Lung (tissue), 12 donors: ENCODE results near the gene ARL2. TPM values are rescaled to one million over a fixed set of nuclear protein-coding genes. Genes with fewer than 3 reads are reported as not detected.

Experiments
- ATAC-seq: fragments of 200-7000 bp; cut with Tn5 transposase; one replicate; pipeline ENCODE4 v1.9.1; 2020; ENCODE audit warnings: moderate number of reproducible peaks; ENCODE audit not compliant: insufficient read depth, low FRiP score
- DNase-seq, 3 donors: peaks; one replicate each; pipeline ENCODE4 v3.0.0-alpha.2; 2013 to 2017
- H3K27ac ChIP-seq, 2 donors: one replicate each; pipeline ENCODE4 v1.5.1; 2013; ENCODE audit warnings: mild to moderate bottlenecking in 2 of 2, moderate library complexity in 2 of 2, control low read depth in 1 of 2, inconsistent platforms in 1 of 2, low read depth in 1 of 2, low read length in 1 of 2
- H3K27me3 ChIP-seq, 3 donors: one replicate each; pipeline ENCODE4 v1.5.1; 2013; ENCODE audit warnings: low read length in 2 of 3; ENCODE audit not compliant: control insufficient read depth in 3 of 3, insufficient read depth in 3 of 3
- H3K36me3 ChIP-seq, 4 donors: one replicate each; pipeline ENCODE4 v1.5.1; 2013; ENCODE audit warnings: low read length in 4 of 4, mild to moderate bottlenecking in 1 of 4, moderate library complexity in 1 of 4; ENCODE audit not compliant: control insufficient read depth in 4 of 4, insufficient read depth in 4 of 4
- H3K4me1 ChIP-seq, 5 donors: one replicate each; pipeline ENCODE4 v1.5.1; 2013; ENCODE audit warnings: low read length in 5 of 5, mild to moderate bottlenecking in 2 of 5, moderate library complexity in 1 of 5; ENCODE audit not compliant: control insufficient read depth in 5 of 5, insufficient read depth in 5 of 5
- H3K4me3 ChIP-seq: one replicate; pipeline ENCODE4 v1.5.1; 2013; ENCODE audit warnings: mild to moderate bottlenecking, control low read depth, moderate library complexity
- H3K9ac ChIP-seq, 2 donors: one replicate each; pipeline ENCODE4 v1.5.1; 2013; ENCODE audit warnings: low read length in 2 of 2, control low read depth in 1 of 2; ENCODE audit not compliant: insufficient read depth in 1 of 2
- H3K9me3 ChIP-seq, 4 donors: one replicate each; pipeline ENCODE4 v1.5.1; 2013; ENCODE audit warnings: low read length in 3 of 4, mild to moderate bottlenecking in 1 of 4, moderate library complexity in 1 of 4; ENCODE audit not compliant: control insufficient read depth in 4 of 4, insufficient read depth in 3 of 4
- WGBS, 2 donors: extraction: QIAGEN DNeasy Blood & Tissue Kit; methylation state at CpG; one replicate each; pipeline ENCODE4 v1.1.7; 2013; 5-methylcytosine and 5-hydroxymethylcytosine counted together
- polyA plus RNA-seq, 2 donors: library from polyadenylated mRNA; stranded (reverse); fragments of 200-250 nt; gene quantifications; one replicate each; pipeline ENCODE4 v1.2.1, GENCODE V29; 2013
- total RNA-seq, 2 donors: library from RNA; depleted of rRNA in 1 of 2; stranded (reverse); fragments of >200 nt in 1 of 2; gene quantifications; one replicate each; pipeline ENCODE4 v1.2.1, GENCODE V29; 2014 to 2021
- TF ChIP-seq, protein P1 (sequence below): IDR thresholded peaks from 2 replicates; pipeline ENCODE4 v1.5.1; 2012; ENCODE audit warnings: mild to moderate bottlenecking; ENCODE audit errors: control extremely low read depth, extremely low read depth
- donor health status: control.
- donor health status: control.
- donor health status: Bipolar disorder and iron deficiency.
- donor health status: healthy.
- donor health status: DM: yes; HTN: yes; CAD: no.

Gene ARL2
- total and polyA plus RNA-seq, 4 donors = 37.4 to 127 (median 94.0) TPM

DNA sequence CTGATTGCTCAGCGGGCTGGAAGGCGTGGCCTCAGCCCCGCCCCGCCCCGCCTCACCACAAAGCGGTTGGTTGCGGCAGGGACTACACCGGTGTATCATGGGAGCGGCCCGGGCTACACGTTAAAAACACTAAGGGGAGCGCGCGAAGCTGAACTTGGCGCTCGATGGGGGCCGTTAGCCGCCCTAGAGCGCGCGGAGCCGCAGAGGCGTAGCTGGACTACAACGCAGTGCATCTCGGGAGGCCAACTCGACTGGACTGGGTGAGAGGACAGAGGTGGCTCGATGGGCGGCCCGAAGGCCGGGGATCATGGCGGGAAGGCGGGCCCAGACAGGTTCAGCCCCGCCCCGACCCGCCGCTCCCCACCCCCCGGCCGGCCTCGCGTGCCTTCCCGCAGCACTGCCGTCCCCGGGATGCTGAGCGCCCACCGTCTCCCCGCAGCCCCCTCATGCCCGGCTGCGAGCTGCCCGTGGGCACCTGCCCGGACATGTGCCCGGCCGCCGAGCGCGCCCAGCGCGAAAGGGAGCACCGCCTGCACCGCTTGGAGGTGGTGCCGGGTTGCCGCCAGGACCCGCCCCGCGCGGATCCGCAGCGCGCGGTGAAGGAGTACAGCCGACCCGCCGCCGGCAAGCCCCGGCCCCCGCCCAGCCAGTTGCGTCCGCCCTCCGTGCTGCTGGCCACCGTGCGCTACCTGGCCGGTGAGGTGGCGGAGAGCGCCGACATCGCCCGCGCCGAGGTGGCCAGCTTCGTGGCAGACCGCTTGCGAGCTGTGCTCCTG lies 27.1 kb downstream of the ARL2 start, which contains the start of gene SAC3D1:
Gene SAC3D1, plus strand, starts transcription at position 364 of the 776 bp plus-strand sequence. Its CDS starts 83 bp downstream, at position 447.
- TF ChIP-seq, protein P1, sequence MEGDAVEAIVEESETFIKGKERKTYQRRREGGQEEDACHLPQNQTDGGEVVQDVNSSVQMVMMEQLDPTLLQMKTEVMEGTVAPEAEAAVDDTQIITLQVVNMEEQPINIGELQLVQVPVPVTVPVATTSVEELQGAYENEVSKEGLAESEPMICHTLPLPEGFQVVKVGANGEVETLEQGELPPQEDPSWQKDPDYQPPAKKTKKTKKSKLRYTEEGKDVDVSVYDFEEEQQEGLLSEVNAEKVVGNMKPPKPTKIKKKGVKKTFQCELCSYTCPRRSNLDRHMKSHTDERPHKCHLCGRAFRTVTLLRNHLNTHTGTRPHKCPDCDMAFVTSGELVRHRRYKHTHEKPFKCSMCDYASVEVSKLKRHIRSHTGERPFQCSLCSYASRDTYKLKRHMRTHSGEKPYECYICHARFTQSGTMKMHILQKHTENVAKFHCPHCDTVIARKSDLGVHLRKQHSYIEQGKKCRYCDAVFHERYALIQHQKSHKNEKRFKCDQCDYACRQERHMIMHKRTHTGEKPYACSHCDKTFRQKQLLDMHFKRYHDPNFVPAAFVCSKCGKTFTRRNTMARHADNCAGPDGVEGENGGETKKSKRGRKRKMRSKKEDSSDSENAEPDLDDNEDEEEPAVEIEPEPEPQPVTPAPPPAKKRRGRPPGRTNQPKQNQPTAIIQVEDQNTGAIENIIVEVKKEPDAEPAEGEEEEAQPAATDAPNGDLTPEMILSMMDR = no peak
- Histone ChIP-seq H3K4me1 (peaks cover 0 to 18% (median 0%) of the 10 kb centered on the region in 5 donors), H3K9me3 (no peaks in the 10 kb centered on the region), H3K9ac (peak within 1 kb of the TSS in 1 of 2 donors; percentile 49), H3K27ac (peak within 1 kb of the TSS; percentile 91 to 98), H3K36me3 (peaks cover 0 to 35% (median 20%) of the 10 kb centered on the region in 4 donors), H3K4me3 (peak within 1 kb of the TSS; percentile 93), H3K27me3 (no peaks in the 10 kb centered on the region)
- DNase-seq (peak; percentile 95 to 96 (median 95)), ATAC-seq (peak; percentile 95)
- 1% methylated on average over 71 to 91 of the region's 91 CpGs for WGBS, 2 donors

DNA sequence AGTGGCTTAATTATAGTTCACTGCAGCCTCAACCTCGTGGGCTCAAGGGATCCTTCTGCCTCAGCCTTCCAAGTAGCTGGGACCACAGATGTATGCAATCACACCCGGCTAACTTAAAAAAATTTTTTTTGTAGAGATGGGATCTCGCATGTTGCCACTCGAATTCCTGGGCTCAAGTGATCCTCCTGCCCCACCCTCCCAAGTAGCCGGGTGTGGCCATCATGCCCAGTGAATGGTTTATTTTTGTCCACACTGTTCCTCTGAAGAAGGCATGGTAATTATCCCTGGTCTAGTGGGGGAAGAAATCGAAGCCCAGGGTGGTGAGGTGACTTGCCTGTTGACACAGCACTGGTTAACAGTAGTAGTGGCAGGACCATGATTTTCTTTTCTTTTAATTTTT lies 28.9 kb downstream of the ARL2 start:
- no peak overlapping the region for H3K9ac ChIP-seq
- WGBS, 2 donors = 75 to 87% methylated on average over 6 of the region's 6 CpGs
- ATAC-seq = no peak
- H3K9me3 ChIP-seq = no peaks in the 10 kb centered on the region
- peaks cover 0 to 26% (median 15%) of the 10 kb centered on the region in 4 donors for H3K36me3 ChIP-seq
- no peak for DNase-seq
- no peak overlapping the region for H3K4me3 ChIP-seq
- H3K27me3 ChIP-seq = no peaks in the 10 kb centered on the region
- no peak overlapping the region for H3K27ac ChIP-seq
- TF ChIP-seq, protein P1 = no peak
- peaks cover 0 to 24% (median 0%) of the 10 kb centered on the region in 5 donors for H3K4me1 ChIP-seq

DNA sequence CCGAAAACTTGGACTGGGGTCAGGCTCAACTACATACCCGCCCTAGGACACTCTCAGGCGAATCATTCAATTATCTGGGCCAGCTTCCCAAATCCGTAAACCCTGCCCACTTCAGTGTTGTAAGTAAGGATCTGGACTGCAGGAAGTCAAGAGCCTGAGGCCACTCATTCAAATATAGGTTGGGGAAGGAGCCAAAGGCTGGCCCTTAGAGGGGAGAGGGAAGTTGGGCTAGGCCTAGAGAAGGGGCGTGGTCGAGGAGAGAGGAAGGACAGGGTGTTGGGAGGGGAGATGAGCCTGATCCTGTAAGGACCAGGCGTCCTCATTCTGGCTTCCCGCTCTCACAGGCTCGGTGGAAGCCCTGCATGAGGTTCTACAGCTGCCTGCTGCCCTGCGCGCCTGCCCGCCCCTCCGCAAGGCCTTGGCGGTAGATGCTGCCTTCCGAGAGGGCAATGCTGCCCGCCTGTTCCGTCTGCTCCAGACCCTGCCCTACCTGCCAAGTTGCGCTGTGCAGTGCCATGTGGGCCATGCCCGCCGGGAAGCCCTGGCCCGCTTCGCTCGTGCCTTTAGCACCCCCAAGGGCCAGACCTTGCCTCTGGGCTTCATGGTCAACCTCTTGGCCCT lies 30.0 kb downstream of the ARL2 start:
- DNase-seq (peak in 1 of 3 donors; percentile 26), ATAC-seq (peak; percentile 12)
- Histone ChIP-seq H3K36me3 (peaks cover 0 to 18% (median 8%) of the 10 kb centered on the region in 4 donors), H3K9ac (no peak overlapping the region), H3K9me3 (no peaks in the 10 kb centered on the region), H3K4me3 (no peak overlapping the region), H3K27me3 (no peaks in the 10 kb centered on the region), H3K27ac (peak overlapping the region in 1 of 2 donors; percentile 40), H3K4me1 (peaks cover 0 to 28% (median 0%) of the 10 kb centered on the region in 5 donors)
- WGBS, 2 donors = 73 to 78% methylated on average over 23 of the region's 23 CpGs
- TF ChIP-seq, protein P1 = no peak
